Neuronal stem cell (in vitro differentiated cells): ENCODE measurements around the gene STK10.

Experiments
- DNase-seq: peaks from one replicate; pipeline ENCODE4 v3.0.0-alpha.2; 2013; ENCODE audit warnings: low spot score
- H2AFZ ChIP-seq: one replicate; pipeline ENCODE4 v1.6.1; 2013; ENCODE audit warnings: mild to moderate bottlenecking, low read length, inconsistent platforms
- H2AK5ac ChIP-seq: 2 replicates; pipeline ENCODE4 v1.6.1; 2013; ENCODE audit warnings: low read depth, mild to moderate bottlenecking, inconsistent platforms, low read length, moderate library complexity, mixed read lengths
- H2BK120ac ChIP-seq: 2 replicates; pipeline ENCODE4 v1.6.1; 2013; ENCODE audit warnings: low read depth, mild to moderate bottlenecking, inconsistent platforms, low read length, moderate library complexity, mixed read lengths
- H2BK12ac ChIP-seq: one replicate; pipeline ENCODE4 v1.6.1; 2013; ENCODE audit warnings: low read length, inconsistent platforms
- H2BK15ac ChIP-seq: 2 replicates; pipeline ENCODE4 v1.6.1; 2013; ENCODE audit warnings: mild to moderate bottlenecking, low read length, inconsistent platforms, mixed read lengths
- H2BK5ac ChIP-seq: one replicate; pipeline ENCODE4 v1.6.1; 2013; ENCODE audit warnings: inconsistent platforms, mild to moderate bottlenecking, low read length, moderate library complexity
- H3K14ac ChIP-seq: one replicate; pipeline ENCODE4 v1.6.1; 2013; ENCODE audit warnings: low read length, inconsistent platforms
- H3K18ac ChIP-seq: 2 replicates; pipeline ENCODE4 v1.6.1; 2013; ENCODE audit warnings: low read length, inconsistent platforms
- H3K23ac ChIP-seq: 2 replicates; pipeline ENCODE4 v1.6.1; 2013; ENCODE audit warnings: low read depth, mild to moderate bottlenecking, mixed read lengths, low read length, inconsistent platforms; ENCODE audit not compliant: poor library complexity
- H3K27ac ChIP-seq: replicated peaks from 3 replicates; pipeline ENCODE4 v1.5.1; 2013; ENCODE audit warnings: low read length, inconsistent platforms
- H3K27me3 ChIP-seq, 3 experiments: 2 replicates each; pipeline ENCODE4 v1.6.1; 2013; ENCODE audit warnings: low read length in 3 of 3, mild to moderate bottlenecking in 2 of 3, inconsistent platforms in 1 of 3, low read depth in 1 of 3, mixed read lengths in 1 of 3, moderate library complexity in 1 of 3; ENCODE audit not compliant: control insufficient read depth in 3 of 3, insufficient read depth in 3 of 3
- H3K36me3 ChIP-seq, 2 donors: replicated peaks in 1 of 2; 2 replicates each; pipeline ENCODE4 v1.6.1; 2013; ENCODE audit warnings: low read length in 2 of 2; ENCODE audit not compliant: control insufficient read depth in 2 of 2, insufficient read depth in 2 of 2
- H3K4ac ChIP-seq: 2 replicates; pipeline ENCODE4 v1.6.1; 2013; ENCODE audit warnings: inconsistent platforms, mild to moderate bottlenecking, low read length, moderate library complexity
- H3K4me1 ChIP-seq, 2 donors: 1 replicate in 1 of 2; 2 replicates in 1 of 2; pipeline ENCODE4 v1.6.1; 2013; ENCODE audit warnings: low read length in 2 of 2, low read depth in 1 of 2; ENCODE audit not compliant: control insufficient read depth in 2 of 2, insufficient read depth in 1 of 2
- H3K4me2 ChIP-seq: one replicate; pipeline ENCODE4 v1.6.1; 2013; ENCODE audit warnings: mild to moderate bottlenecking, low read length, inconsistent platforms; ENCODE audit not compliant: insufficient read depth, poor library complexity, severe bottlenecking
- H3K4me3 ChIP-seq, 2 donors: 2 replicates each; pipeline ENCODE4 v1.5.1; 2013; ENCODE audit warnings: low read length in 2 of 2, mild to moderate bottlenecking in 2 of 2, inconsistent platforms in 1 of 2, moderate library complexity in 1 of 2
- H3K79me1 ChIP-seq: one replicate; pipeline ENCODE4 v1.6.1; 2013; ENCODE audit warnings: low read depth, mild to moderate bottlenecking, inconsistent platforms, low read length, moderate library complexity
- H3K9ac ChIP-seq: one replicate; pipeline ENCODE4 v1.6.1; 2013; ENCODE audit warnings: mild to moderate bottlenecking, low read depth, low read length, inconsistent platforms; ENCODE audit not compliant: poor library complexity
- H3K9me3 ChIP-seq, 2 donors: replicated peaks in 1 of 2; 2 replicates each; pipeline versions ENCODE3 to v1.6.1; 2013; ENCODE audit warnings: low read length in 2 of 2, mild to moderate bottlenecking in 2 of 2, inconsistent platforms in 1 of 2, low read depth in 1 of 2, mixed read lengths in 1 of 2, moderate library complexity in 1 of 2; ENCODE audit not compliant: control insufficient read depth in 2 of 2, insufficient read depth in 1 of 2
- H4K8ac ChIP-seq: one replicate; pipeline ENCODE4 v1.6.1; 2013; ENCODE audit warnings: low read depth, mild to moderate bottlenecking, inconsistent platforms, low read length, moderate library complexity
- H4K91ac ChIP-seq: one replicate; pipeline ENCODE4 v1.6.1; 2013; ENCODE audit warnings: low read length, low read depth, mild to moderate bottlenecking, inconsistent platforms; ENCODE audit not compliant: poor library complexity
- WGBS, 2 donors: extraction: QIAGEN DNeasy Blood & Tissue Kit; methylation state at CpG; one replicate each; pipeline ENCODE4 v1.1.7; 2013; ENCODE audit warnings: missing lambda C conversion rate in 2 of 2, mixed read lengths in 1 of 2; ENCODE audit not compliant: insufficient read length in 2 of 2, insufficient replicate concordance in 1 of 2; ENCODE audit errors: extremely low coverage in 2 of 2; 5-methylcytosine and 5-hydroxymethylcytosine counted together

STK10 gene

DNA sequence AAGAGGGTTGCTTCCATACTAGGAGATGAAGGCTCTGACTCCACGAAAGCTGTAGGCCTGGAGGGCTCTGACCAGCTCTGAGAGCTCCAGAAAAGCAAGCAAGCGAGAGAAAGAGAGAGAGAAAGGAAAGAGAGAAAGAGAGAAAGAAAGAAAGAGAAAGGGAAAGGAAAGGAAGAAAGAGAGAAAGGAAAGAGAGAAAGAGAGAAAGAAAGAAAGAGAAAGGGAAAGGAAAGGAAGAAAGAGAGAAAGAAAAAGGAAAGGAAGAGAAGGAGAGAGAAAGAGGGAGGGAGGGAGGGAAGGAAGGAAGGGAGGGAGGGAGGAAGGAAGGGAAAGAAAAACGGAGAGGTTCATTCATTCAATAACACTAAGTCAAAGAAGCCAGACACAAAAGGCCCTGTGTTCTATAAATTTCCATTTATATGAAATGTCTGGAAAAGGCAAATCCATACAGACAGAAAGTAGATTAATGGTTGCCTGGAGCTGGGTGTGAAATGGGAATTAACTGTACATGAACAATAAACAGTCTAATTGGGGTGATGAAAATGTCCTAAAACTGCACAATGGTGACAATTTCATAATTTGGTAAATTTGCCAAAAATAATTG, 1.8 kb upstream of the STK10 start:
- Histone ChIP-seq H3K4me3 (peak overlapping the region in 1 of 2 donors; percentile 85), H2BK5ac (no peak overlapping the region), H3K23ac (no peak overlapping the region), H2BK15ac (no peak overlapping the region), H2AFZ (peak overlapping the region; percentile 75), H3K9me3 (no peaks in the 10 kb centered on the region), H4K8ac (no peak overlapping the region), H3K27me3 (no peaks in the 10 kb centered on the region), H3K79me1 (no peaks in the 10 kb centered on the region), H3K4ac (no peak overlapping the region), H2AK5ac (no peak overlapping the region), H3K36me3 (no peaks in the 10 kb centered on the region), H3K27ac (peak overlapping the region; percentile 61), H4K91ac (no peak overlapping the region), H3K4me2 (peak overlapping the region; percentile 52), H2BK12ac (no peak overlapping the region), H2BK120ac (no peak overlapping the region), H3K9ac (no peak overlapping the region), H3K4me1 (peaks cover 2 to 4% of the 10 kb centered on the region in 2 donors), H3K14ac (no peak overlapping the region), H3K18ac (peak overlapping the region; percentile 51)
- no CpG with 5 or more reads among the region's 3 CpGs for WGBS, 2 donors
- DNase-seq, result no peak

GRCh38 chr5:172188893-172189692, 1.1 kb upstream of the STK10 start:
- Histone ChIP-seq H2BK5ac (no peak overlapping the region), H3K36me3 (no peaks in the 10 kb centered on the region), H3K23ac (no peak overlapping the region), H2BK15ac (no peak overlapping the region), H3K4me1 (peaks cover 2 to 4% of the 10 kb centered on the region in 2 donors), H3K79me1 (no peaks in the 10 kb centered on the region), H2AK5ac (no peak overlapping the region), H3K9ac (no peak overlapping the region), H2AFZ (peak overlapping the region; percentile 100), H3K27me3 (no peaks in the 10 kb centered on the region), H3K4me2 (peak overlapping the region; percentile 86), H3K4ac (no peak overlapping the region), H3K27ac (peak overlapping the region; percentile 61), H3K14ac (no peak overlapping the region), H3K4me3 (peak overlapping the region; percentile 83 to 85), H2BK120ac (no peak overlapping the region), H3K18ac (peak overlapping the region; percentile 51), H4K91ac (no peak overlapping the region), H4K8ac (no peak overlapping the region), H2BK12ac (no peak overlapping the region), H3K9me3 (no peaks in the 10 kb centered on the region)
- DNase-seq, result peak; percentile 60
- no CpG with 5 or more reads among the region's 30 CpGs for WGBS, 2 donors

GRCh38 chr5:172187118-172188032, 649 bp downstream of the STK10 start:
- H2BK120ac ChIP-seq, result no peak overlapping the region
- WGBS, 2 donors, result no CpG with 5 or more reads among the region's 66 CpGs
- H2AK5ac ChIP-seq, result no peak overlapping the region
- H2BK15ac ChIP-seq, result peak overlapping the region; percentile 90
- H3K36me3 ChIP-seq, result peaks cover 0 to 3% of the 10 kb centered on the region in 2 donors
- peak overlapping the region; percentile 50 for H3K18ac ChIP-seq
- H3K4me3 ChIP-seq, result peak overlapping the region; percentile 83 to 85
- no peak overlapping the region for H3K14ac ChIP-seq
- peak overlapping the region; percentile 95 for H2BK12ac ChIP-seq
- H3K4ac ChIP-seq, result no peak overlapping the region
- H4K8ac ChIP-seq, result no peak overlapping the region
- H3K9ac ChIP-seq, result peak overlapping the region; percentile 95
- peak overlapping the region; percentile 27 for H3K27ac ChIP-seq
- no peak overlapping the region for H3K23ac ChIP-seq
- H3K4me1 ChIP-seq, result peaks cover 2 to 4% of the 10 kb centered on the region in 2 donors
- peak overlapping the region; percentile 70 for H2BK5ac ChIP-seq
- peak; percentile 27 for DNase-seq
- H2AFZ ChIP-seq, result peak overlapping the region; percentile 100
- peak overlapping the region; percentile 98 for H3K4me2 ChIP-seq
- no peaks in the 10 kb centered on the region for H3K9me3 ChIP-seq
- no peaks in the 10 kb centered on the region for H3K79me1 ChIP-seq
- no peak overlapping the region for H4K91ac ChIP-seq
- H3K27me3 ChIP-seq, result no peaks in the 10 kb centered on the region
